HT-29 (cell line): ENCODE data around the gene CD44. TPM values are rescaled to one million over a fixed set of nuclear protein-coding genes. Genes with fewer than 3 reads are reported as not detected.
"Not testable (repeated sequence)": the region's sequence is repeated elsewhere in the genome, so short reads cannot be mapped to it uniquely, and the experiment has no call there.

ENCODE experiments used
- DNase-seq: peaks from one replicate; pipeline ENCODE4 v3.0.0-alpha.2; 2015; ENCODE audit warnings: low spot score
- total RNA-seq: library from RNA; depleted of rRNA; stranded (reverse); fragments of >200 nt; shearing (Covaris generic); gene quantifications from 2 replicates; pipeline ENCODE4 v1.2.3, GENCODE V29; 2014; rRNA removed

Gene CD44
- total RNA-seq, result 148 and 159 TPM in 2 replicates

- DNase-seq, result peak; percentile 49
These were observed at the start of gene CD44 for GRCh38 chr11:35138943-35139721. Gene CD44, plus strand, starts transcription at chr11:35139171. Its CDS starts 133 bp downstream, at chr11:35139304.

GRCh38 chr11:35089666-35090065 is 49.3 kb upstream of the CD44 start:
- DNase-seq, result no peak

GRCh38 chr11:35090125-35090524 is 48.8 kb upstream of the CD44 start:
- DNase-seq, result no peak

GRCh38 chr11:35090991-35091390 is 48.0 kb upstream of the CD44 start:
- DNase-seq, result peak; percentile 43

GRCh38 chr11:35096723-35097122 is 42.2 kb upstream of the CD44 start:
- DNase-seq, result no peak

GRCh38 chr11:35097814-35098455 is 41.0 kb upstream of the CD44 start:
- no peak for DNase-seq

- no peak for DNase-seq
These were observed 40.1 kb upstream of the CD44 start for GRCh38 chr11:35098855-35099254.

GRCh38 chr11:35099278-35100012 is 39.5 kb upstream of the CD44 start:
- DNase-seq, result no peak

GRCh38 chr11:35100013-35100383 is 39.0 kb upstream of the CD44 start:
- no peak for DNase-seq

- DNase-seq, result no peak
These were observed 37.7 kb upstream of the CD44 start for GRCh38 chr11:35101223-35101622.

- no peak for DNase-seq
These were observed 36.7 kb upstream of the CD44 start for GRCh38 chr11:35102267-35102666.

GRCh38 chr11:35103366-35104208 is 35.4 kb upstream of the CD44 start:
- DNase-seq, result no peak

GRCh38 chr11:35104655-35105054 is 34.3 kb upstream of the CD44 start:
- DNase-seq, result no peak

- no peak for DNase-seq
These were observed 33.5 kb upstream of the CD44 start for GRCh38 chr11:35105319-35106079.

- DNase-seq, result no peak
These were observed 32.4 kb upstream of the CD44 start for GRCh38 chr11:35106595-35106994.

GRCh38 chr11:35107861-35108260 is 31.1 kb upstream of the CD44 start:
- no peak for DNase-seq

GRCh38 chr11:35108336-35108735 is 30.6 kb upstream of the CD44 start:
- not testable (repeated sequence) for DNase-seq

- no peak for DNase-seq
These were observed 29.9 kb upstream of the CD44 start for GRCh38 chr11:35109041-35109440.

GRCh38 chr11:35109827-35110226 is 29.1 kb upstream of the CD44 start:
- DNase-seq, result no peak

GRCh38 chr11:35111161-35112055 is 27.6 kb upstream of the CD44 start:
- DNase-seq, result peak; percentile 66
